ENCODE measurements around the gene ADRA2A.

DNA sequence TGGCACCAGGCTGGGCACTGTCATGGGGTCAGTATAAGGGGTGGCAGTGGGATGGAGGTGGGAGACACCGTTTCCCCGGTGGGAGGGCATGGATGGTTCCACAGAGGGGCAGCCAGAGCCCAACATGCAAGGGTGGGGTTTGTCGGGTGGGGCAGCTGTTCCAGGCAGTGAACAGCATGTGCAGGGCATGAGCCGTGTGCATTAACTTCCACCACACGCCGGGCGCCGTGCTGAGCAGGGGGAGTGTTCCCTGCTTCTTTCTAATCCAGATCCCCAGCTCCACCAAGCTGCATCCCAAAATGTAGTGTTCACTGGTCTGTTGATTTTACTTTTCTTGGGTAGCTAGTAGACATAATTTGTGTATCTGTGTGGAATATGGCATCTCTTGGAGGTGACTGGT, 29.3 kb downstream of the ADRA2A start:
- TF ChIP-seq POLR2AphosphoS5 (IDR thresholded peaks at IDR 0.05; ENCODE audit: low read depth), result no peak
- TF ChIP-seq, protein P1, sequence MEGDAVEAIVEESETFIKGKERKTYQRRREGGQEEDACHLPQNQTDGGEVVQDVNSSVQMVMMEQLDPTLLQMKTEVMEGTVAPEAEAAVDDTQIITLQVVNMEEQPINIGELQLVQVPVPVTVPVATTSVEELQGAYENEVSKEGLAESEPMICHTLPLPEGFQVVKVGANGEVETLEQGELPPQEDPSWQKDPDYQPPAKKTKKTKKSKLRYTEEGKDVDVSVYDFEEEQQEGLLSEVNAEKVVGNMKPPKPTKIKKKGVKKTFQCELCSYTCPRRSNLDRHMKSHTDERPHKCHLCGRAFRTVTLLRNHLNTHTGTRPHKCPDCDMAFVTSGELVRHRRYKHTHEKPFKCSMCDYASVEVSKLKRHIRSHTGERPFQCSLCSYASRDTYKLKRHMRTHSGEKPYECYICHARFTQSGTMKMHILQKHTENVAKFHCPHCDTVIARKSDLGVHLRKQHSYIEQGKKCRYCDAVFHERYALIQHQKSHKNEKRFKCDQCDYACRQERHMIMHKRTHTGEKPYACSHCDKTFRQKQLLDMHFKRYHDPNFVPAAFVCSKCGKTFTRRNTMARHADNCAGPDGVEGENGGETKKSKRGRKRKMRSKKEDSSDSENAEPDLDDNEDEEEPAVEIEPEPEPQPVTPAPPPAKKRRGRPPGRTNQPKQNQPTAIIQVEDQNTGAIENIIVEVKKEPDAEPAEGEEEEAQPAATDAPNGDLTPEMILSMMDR (IDR thresholded peaks at IDR 0.05; ENCODE audit: insufficient read depth, low read length), result no peak
